ENCODE data around the gene HDHD2. TPM values are rescaled to one million over a fixed set of nuclear protein-coding genes. Genes with fewer than 3 reads are reported as not detected.
"Not testable (repeated sequence)": the region's sequence is repeated elsewhere in the genome, so short reads cannot be mapped to it uniquely, and the experiment has no call there.

The HDHD2 gene, protein sequence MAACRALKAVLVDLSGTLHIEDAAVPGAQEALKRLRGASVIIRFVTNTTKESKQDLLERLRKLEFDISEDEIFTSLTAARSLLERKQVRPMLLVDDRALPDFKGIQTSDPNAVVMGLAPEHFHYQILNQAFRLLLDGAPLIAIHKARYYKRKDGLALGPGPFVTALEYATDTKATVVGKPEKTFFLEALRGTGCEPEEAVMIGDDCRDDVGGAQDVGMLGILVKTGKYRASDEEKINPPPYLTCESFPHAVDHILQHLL
- total RNA-seq = 11.6 and 12.9 TPM in 2 replicates

DNA sequence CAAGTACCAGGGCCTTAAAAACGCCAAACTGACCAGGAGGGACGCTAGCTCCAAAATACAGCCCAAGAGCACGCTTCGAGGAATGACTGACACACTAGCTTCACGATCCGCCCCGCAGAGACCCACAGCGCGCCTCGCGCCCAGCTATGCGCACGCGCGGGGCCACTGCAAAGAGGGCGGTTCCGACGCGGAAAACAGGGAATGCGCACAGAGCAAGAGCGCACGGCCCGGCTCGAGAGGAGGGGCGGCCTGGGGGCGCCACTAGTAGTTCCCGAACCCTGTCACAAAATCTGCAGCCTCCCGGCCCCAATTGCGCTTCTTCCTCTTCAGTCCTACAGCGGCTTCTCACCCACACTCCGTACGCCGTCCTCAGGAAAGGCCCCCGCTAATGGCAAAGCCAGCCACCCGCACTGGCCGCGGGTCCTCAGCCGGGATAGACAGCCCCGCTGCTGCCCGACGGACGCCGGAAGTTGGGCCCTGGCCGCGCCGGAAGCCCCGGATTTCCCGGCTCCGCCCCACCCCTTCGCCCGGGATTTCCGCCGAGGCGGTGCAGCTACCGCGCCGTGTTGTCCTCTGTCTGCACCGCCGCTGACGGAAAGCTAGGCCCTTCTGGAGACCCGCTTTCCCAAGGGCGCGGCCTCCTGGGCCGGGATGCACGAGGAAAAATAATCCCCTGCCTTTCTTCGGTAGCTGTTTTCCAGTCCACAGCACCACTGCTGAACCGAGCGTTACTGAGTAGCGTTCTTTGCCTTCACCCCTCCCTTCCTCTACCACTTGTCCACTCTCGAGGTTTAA is at the start of gene HDHD2:
TSS of gene HDHD2 (minus strand) at position 472 of the 795 bp plus-strand sequence. CDS start 14,061 bp downstream, outside the sequence.
- DNase-seq (ENCODE audit: low read depth in 2 of 2) = peak; percentile 50 to 76

DNA sequence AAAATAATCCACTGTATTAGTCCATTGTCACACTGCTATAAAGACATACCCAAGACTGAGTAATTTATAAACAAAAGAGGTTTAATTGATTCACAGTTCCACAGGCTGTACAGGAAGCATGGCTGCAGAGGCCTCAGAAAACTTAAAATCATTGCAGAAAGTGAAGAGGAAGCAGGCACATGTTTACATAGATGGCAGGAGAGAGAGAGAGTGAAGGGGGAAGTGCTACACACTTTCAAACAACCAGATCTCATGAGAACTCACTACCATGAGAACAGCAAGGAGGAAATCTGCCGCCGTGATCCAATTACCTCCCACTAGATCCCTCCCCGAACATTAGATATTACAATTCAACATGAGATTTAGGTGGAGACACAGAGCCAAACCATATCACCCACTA is 45.7 kb upstream of the HDHD2 start:
- not testable (repeated sequence) for DNase-seq (ENCODE audit: low read depth in 2 of 2)

DNA sequence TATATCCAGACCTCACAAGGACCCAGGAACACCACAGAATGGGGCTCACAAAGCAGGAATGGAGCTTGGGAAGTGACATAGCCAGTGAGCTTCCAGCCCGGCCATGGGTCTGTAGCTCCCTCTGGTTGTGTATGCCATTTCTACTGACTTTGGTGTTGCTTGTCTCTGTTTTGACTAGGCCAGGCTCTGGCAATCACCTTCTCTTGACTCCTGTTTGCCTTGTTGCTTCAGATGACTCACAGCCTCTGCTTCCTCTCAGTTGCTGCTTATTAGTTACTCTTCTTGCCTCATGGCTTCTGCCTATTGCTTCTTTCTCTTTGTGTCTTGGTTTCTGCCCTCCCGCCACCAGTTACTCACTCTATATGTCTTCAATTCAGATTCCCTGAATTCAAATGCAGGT is 41.7 kb upstream of the HDHD2 start:
- peak in 1 of 2 donors; percentile 69 for DNase-seq (ENCODE audit: low read depth in 2 of 2)

DNA sequence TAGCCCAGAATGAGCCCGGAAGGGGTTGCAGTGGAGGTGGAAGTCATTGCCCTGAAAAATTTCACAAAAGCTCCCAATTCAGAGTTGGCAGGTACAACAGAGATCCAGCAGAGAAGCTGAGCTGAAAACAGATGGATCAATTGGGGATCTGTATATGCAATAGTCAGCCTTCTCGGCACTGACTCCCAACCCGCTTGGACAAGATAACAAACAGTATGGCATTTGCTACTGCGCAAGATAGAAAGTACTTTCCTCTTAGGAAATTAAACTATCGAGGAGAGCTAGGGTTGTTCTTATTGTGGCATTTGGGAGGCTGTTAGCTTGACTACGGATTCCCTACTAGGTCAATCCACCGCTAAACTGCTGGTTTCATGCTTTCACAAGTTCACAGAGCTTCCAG is 37.4 kb upstream of the HDHD2 start:
- DNase-seq (ENCODE audit: low read depth in 2 of 2) = no peak

DNA sequence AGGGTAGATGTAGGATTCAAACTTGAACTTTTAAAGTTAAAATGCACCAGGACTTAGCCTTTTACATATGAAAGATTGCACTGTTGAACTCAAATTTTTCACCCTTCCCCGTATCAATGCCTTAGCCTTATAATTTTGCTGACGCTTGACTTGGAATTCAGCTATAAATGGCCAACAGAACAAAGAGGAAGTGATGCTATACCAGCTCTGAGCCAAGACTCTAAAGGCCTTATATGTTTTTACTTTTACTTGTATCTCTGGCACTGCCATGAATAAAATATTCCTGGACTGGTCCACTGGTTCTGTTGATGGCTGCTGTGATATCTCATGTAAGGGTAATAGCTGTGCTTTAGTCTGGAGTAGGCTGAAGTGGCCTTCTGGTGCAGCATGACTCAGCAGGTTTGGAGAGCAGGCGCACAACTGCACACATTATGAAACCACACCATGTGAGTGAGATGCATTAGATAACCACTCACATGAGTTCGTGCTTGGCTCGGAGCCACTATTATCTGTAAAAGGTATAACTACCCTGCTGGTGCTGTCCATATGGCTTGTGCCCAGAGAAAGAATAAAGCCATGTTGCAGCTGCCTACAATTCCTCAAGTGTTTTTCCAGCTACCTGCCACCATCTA is 34.2 kb upstream of the HDHD2 start:
- DNase-seq (ENCODE audit: low read depth in 2 of 2) = peak; percentile 89

DNA sequence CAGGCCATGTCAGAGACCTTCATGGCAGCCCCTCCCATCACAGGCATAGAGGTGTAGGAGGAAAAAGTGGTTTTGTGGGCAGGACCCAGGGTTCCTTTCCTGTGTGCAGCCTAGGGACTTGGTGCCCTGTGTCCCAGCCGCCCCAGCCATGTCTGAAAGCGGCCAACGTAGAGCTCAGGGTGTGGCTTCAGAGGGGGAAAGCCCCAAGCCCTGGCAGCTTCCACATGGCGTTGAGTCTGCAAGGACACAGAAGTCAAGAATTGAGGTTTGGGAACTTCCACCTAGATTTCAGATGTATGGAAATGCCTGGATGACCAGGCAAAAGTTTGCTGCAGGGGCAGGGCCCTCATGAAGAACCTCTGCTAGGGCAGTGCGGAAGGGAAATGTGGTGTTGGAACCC is 31.9 kb upstream of the HDHD2 start:
- DNase-seq (ENCODE audit: low read depth in 2 of 2) = not testable (repeated sequence)

DNA sequence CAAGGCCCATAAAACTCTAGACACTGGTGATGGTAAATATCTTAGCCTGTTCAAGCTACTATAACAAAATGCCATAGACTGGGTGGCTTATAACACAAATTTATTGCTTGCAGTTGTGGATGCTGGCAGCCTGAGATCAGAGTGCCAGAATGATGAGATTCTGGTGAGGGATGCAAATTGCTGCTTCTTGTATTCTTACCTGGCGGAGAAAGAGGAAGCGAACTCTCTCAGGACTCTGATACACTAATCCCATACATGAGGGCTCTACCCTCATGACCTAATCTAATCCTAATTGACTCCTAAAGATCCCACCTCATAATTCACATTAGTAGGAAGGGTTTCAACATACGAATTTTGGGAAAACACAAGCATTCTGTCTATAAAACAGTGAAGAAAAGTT is 30.5 kb upstream of the HDHD2 start:
- no peak for DNase-seq (ENCODE audit: low read depth in 2 of 2)

DNA sequence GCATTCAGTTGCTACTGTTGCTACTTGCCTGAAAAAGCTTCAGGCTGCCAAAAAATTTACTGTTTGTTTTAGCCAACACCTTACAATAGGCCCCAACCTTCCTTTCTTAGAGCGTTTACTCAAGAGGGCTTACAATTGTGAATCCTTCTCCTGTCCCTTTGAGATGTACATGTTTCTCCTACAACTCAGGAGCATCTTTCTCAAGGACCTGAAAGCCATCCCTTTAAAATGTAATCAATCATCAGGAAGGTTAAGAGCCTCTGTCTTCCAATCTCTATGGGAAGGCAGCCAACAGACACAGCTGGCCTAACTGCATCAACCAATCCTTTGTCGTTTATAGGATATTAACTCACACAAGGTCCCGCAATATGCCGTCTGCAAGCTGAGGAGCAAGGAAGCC is 29.2 kb upstream of the HDHD2 start:
- DNase-seq (ENCODE audit: low read depth in 2 of 2) = no peak

DNA sequence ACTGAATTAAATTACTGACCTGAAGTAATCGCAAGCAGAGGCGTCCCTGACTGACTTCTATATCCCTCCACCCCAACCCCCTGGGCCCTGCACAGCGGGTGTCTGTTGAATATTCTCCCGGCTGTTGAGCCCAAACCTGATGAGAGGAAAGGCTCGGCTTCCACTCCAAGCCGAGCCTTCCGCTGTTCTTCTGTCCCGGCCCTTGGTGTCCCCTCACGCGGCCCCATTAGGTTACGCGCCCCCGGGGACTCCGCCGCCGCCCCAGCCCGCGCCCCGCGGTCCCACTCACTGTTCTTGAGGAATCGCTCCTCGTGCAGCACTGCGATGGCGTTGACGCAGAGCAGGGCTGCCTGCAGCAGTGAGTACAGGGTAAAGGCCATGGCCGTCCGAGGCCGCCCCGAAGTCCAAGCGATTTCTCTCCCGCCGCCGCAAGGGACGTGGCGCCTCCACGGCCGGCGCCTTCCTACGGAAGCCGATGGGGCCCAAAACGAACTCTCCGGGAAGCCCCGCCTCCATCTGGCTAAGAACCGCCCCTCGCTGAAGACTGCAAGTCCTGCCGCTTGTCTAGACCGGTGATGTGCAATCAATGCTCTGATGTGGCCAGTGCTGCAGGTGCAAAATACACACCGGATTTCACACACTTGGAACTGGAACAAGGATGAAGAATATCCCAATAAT is 25.7 kb upstream of the HDHD2 start, which contains the start of gene IER3IP1:
TSS of gene IER3IP1 (minus strand) at position 467 of the 678 bp plus-strand sequence. CDS start at position 380, 87 bp downstream.
- DNase-seq (ENCODE audit: low read depth in 2 of 2) = peak; percentile 81 to 90

DNA sequence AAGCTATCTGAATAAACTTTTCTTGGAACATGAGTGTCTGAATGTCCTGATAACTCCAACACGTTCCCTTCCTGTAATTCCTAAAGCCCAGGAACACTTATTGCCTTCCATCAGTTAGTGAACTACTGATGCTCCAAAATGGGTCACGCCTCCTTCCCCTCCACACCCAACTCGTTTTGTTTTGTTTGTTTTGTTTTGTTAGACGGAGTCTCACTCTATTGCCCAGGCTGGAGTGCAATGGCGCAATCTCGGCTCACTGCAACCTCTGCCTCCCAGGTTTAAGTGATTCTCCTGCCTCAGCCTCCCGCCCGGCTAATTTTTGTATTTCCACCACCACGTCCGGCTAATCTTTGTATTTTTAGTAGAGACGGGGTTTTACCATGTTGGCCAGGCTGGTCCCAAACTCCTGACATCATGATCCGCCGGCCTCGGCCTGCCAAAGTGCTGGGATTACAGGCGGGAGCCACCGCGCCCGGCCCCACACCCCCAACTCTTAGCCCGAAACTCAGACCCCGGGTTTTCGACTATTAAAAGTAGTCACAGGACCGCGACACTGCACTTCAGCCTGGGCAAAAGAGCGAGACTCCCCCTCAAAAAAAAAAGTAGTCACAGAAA is 25.1 kb upstream of the HDHD2 start:
- peak in 1 of 2 donors; percentile 34 for DNase-seq (ENCODE audit: low read depth in 2 of 2)

DNA sequence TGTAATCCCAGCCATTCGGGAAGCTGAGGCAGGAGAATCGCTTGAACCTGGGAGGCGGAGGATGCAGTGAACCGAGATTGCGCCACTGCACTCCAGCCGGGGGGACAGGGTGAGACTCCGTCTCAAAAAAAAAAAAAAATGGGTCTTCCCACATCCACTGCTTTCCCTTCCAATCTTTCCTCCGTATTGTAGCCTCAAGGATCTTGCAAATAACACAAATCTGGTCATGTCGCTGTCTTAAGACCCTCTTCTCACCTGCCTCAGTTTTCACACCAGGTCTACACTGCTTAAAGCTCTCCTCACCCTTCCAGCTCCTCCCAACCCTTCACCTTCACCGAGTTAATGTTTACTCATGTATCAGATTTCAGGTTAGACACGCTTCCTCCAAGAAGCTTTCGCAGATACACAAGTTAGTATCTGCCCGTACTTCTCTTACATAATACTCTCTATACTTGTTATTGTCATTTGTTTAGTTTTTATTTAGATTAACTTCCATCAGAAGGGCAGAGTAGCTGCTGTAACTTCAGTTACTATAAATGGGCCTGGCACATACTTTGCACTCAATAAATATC is 24.3 kb upstream of the HDHD2 start:
- DNase-seq (ENCODE audit: low read depth in 2 of 2) = no peak

DNA sequence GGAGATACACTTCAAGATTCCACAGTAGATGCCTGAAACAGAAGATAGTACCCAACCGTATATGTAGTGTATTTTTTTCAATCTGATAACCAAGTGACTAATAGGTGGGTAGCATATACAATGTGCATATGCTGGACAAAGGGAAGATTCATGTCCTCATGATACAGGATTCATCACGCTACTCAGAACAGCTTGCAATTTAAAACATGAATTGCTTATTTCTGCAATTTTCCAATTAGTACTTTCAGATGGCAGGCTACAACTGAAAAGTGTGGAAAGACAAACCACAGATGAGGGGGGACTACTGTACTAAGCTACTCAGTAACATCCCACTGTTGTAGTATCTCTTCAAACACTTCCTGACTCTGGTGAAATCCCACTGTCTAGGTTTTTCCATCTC is 22.2 kb upstream of the HDHD2 start:
- DNase-seq (ENCODE audit: low read depth in 2 of 2) = no peak

DNA sequence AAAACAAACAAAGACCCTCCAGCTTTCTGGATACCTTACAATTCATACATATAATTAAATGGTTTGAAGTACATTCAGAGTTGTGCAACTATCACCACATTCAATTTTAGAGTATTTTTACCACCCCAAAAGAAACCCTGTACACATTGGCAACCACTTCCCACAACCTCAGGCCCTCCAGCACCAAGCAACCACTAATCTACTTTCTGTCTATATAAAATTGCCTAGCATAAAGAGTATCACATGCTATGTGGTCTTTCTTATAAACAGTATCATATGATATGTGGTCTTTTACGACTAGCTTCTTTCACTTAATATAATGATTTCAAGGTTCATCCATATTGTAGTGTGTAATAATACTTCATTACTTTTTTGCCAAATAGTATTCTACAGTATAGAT is 18.6 kb upstream of the HDHD2 start:
- DNase-seq (ENCODE audit: low read depth in 2 of 2) = no peak

DNA sequence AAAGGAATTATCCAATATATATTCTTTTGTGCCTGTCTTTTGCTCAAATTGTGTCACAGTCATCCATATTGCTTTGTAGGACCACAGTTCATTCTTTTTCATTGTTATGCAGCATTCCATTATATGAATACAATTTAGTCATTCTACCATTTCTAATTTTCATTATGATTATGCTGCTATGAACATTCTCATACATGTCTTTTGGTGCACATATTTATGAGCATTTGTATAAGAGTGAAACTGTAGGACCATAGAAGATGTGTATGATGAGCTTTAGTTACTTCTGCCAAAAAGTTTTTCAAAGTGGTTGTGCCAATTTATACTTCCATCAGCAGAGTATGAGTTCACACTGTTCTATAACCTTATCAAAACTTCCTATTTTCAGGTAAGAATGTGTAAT is 18.2 kb upstream of the HDHD2 start:
- no peak for DNase-seq (ENCODE audit: low read depth in 2 of 2)

DNA sequence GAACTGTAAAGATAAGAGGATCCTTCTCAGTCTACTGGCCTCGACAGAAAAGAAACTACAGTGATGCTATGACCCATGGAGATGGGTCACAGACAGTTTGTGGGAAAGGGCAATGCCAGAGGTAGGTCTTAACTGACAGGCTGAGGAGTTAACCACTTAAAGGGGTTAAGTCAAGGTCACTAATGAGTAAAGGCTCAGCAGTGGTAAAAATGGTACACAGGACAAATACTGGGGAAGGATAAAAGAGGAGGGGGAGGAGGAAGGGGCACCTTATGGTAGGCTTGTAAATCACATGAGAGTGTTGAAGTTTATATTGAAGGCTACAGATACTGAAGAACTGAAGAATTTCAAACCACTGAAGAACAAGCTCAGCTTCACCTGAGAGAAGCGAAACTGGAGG is 16.0 kb upstream of the HDHD2 start:
- DNase-seq (ENCODE audit: low read depth in 2 of 2) = no peak

DNA sequence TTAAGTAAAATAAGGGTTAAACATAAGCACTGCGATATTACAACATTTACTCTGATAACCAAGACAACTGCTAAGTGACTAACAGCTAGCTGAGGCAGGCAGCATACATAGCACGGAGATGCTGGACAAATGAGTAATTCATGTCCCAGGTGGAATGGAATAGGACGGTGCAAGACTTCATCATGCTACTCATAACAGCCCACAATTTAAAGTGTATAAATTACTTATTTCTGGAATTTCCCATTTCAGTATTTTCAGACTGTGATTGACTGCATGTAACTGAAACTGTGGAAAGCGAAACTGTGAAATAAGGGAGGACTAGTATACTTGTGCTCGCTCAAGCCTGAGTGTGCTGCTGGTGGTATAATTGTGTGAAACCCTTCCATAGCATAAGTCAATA is 12.9 kb upstream of the HDHD2 start:
- no peak for DNase-seq (ENCODE audit: low read depth in 2 of 2)

DNA sequence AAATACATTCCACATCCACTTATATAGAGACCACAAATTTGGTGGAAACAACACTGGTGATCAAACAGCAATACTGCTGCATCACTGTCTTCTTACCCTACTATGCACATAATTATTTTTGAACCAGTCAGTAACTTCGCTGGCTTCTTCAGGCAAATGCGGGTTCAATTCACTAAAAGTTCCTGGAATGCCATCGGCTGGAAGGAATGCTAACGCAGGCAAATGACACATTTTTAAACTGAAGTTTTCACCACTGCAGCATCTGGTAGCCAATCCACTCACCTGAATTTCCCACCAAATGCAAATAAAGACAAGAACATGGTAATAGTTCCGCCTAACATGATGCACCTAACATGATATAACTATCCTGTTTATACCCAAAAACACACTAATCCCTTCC is 10.0 kb upstream of the HDHD2 start:
- no peak for DNase-seq (ENCODE audit: low read depth in 2 of 2)

DNA sequence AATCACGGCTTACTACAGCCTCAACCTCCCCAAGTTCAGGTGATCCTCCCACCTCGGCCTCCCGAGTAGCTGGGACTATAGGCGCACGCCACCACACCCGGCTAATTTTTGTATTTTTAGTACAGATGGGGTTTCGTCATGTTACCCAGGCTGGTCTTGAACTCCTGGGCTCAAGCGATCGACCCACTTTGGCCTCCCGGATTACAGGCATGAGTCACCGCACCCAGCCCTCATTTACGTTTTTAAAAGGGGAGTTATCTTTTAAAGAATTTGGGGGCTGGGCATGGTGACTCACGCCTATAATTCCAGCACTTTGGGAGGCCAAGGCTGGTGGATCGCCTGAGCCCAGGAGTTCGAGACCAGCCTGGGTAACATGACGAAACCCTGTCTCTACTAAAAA is 8.1 kb upstream of the HDHD2 start:
- DNase-seq (ENCODE audit: low read depth in 2 of 2) = not testable (repeated sequence)

DNA sequence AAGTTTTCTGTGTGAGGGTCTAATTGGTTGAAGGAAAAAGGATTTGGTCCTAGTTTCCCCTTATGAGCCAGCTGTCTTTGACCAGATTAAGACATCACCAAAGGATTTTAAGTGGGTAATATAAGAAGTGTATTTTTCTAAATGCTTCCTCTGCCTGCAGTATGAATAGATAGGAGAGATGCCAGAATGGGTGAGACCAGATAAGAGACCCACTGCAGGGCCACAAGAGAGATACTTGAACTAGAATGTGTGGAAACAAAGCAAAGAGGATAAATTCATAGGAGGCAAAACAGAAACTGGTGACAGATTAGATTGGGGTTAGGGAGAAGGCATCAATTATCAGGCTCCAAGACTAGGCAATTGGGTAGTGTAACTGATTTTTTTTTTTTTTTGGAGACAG is 1.1 kb upstream of the HDHD2 start:
- DNase-seq (ENCODE audit: low read depth in 2 of 2) = no peak

DNA sequence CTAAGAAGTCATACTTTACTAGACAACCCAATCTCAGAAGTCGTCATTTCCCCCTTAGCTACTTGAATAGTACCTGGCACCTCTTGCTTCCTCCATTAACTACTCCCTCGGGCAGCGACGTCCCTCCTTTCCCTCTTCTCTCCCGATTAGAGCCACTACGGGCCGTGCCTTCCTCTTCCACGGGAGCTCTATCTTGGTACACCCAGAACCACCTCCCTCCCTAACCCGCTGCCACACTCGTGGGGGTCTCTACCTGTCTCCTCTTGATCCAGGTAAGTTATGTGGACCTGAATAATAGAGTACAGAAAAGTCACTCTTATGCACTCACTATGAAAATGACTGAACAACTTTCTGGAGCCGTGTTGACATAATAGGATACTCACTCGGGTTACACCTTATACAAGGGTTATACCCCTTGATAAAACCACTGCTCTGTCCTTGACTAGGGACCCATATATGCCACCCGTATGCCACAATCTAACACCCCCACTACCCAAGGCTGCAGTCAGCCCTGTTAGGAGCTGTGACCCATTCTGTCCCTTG is 595 bp upstream of the HDHD2 start:
- DNase-seq (ENCODE audit: low read depth in 2 of 2) = no peak

Data from dermis microvascular lymphatic vessel endothelial cell (primary cell).